Fibroblast of upper back skin (primary cell): ENCODE data around the gene WNT3.

Source experiments
- DNase-seq: peaks from one replicate; pipeline ENCODE4 v3.0.0-alpha.2; 2013

WNT3 gene

GRCh38 chr17:46722662-46723285 is 95.7 kb downstream of the WNT3 start:
- no peak for DNase-seq

GRCh38 chr17:46720408-46720807 is 98.1 kb downstream of the WNT3 start:
- DNase-seq, result no peak

GRCh38 chr17:46719891-46720290 is 98.6 kb downstream of the WNT3 start:
- DNase-seq, result no peak

DNA sequence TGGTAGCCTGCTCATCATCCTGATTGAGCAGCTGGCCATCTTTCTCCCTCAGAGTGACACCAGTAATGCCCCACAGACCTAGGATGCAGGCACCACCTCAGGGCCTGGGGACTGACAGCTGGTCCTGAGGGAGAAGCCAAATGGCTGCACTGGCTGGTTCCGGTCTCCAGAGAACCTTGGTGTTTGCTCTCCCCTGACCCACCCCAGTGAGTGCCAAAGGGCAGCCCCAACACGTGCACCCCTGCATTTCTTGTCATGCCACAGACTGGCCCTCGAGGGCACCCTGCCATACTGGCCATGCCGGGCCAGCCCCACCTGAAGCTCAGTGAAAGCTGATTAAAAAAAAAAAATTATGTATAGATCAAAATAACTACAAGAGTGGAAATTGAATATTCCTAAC is 100.5 kb downstream of the WNT3 start:
- DNase-seq, result no peak
